CD4-positive, alpha-beta T cell treated with Interferon alpha-2 for 1 hour (primary cell): ENCODE measurements around the gene PDK2.
"Not testable (repeated sequence)": the region's sequence is repeated elsewhere in the genome, so short reads cannot be mapped to it uniquely, and the experiment has no call there.

Experiments used
- DNase-seq, 2 donors: peaks; one replicate each; pipeline ENCODE4 v3.0.0-alpha.2; 2020 to 2022

PDK2 gene

DNA sequence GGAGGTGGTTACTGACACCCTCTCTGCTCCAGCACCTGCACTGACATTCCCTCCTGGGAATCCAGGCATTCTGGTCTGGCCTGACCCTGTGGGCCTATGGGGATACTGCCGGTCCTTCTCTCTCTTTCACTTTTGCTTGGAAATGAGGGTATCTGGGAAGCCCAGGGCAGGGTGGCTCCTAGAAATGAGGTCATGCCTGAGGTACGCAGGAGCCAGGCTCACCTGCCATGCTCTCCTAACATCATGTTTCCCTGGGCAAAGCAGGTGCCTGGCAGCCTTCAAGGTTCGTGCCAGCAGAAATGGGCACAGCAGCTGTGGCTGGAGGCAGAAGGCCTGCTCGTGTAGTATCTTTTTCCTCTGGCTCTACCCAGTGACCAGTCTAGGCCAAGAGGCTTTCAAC lies 35.9 kb upstream of the PDK2 start:
- DNase-seq = no peak

DNA sequence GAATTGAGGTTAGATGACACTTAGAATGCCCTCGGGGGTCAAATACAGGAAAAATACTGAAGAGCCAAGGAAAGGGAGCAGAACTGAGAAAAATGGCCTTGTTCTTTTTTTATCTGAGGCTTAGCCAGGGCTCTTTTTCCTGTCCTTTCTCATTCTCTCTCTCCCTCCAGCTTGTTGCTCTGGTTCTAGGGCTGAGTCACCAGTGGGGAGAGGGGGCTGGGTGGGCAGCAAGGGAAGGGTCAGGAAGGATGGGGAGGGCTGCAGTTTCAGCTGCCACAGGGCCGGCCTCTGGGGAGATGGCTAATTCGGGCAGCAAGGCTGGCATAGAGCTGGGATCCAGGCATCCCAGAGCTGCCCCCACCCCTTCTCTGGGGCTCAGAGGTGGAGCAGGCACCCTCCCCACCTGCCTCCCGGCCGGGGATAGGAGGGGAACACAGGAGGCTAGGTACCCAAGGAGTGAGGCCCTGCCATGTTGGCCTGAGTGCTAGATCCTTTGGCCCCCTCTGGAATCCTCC lies 35.3 kb upstream of the PDK2 start:
- DNase-seq = no peak

DNA sequence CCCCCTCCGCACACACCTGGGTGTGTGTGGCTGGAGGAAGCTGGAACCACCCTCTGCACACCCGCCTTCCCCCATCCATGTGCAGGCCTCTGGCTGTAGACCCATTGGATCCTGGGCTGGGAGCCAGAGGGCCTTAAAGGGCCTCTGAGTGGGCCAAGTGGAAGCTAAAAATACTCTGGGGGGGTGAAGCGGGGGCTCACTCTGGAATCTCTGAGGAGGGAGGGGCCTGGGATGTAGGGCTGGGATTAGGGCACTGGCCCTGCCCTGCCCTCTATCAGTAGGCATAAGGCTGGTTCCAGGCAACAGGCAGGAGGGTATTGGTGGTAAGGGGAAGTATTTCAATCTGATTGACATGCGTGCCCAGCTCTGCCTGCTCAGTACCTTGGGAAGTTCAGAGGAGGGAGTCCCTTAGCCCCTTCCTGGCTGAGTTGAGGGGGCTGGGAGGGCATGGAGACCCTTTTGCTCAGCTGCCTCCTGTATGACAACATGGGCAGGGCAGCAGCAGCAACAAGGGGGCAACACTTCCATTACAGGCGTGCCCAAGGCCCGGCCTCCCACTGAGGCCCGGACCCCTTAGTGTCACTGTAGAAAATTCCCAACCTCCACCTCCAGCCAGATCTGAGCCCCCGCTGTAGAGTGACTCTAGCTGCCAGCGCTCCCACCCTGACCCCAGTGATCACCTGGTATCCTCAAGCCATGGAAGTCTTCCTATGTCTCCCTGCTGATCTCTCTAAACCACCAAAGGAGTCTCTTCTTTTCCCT lies 34.0 kb upstream of the PDK2 start:
- DNase-seq = no peak

DNA sequence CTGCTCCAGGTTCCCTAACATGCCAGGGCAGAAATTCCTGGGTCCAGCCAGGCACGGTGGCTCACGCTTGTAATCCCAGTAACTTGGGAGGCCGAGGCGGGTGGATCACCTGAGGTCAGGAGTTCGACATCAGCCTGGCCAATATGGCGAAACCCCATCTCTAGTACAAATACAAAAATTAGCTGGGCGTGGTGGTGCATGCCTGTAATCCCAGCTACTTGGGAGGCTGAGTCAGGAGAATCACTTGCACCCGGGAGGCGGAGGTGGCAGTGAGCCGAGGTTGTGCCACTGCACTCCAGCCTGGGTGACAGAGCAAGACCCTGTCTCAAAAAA lies 33.5 kb upstream of the PDK2 start:
- DNase-seq = not testable (repeated sequence)

DNA sequence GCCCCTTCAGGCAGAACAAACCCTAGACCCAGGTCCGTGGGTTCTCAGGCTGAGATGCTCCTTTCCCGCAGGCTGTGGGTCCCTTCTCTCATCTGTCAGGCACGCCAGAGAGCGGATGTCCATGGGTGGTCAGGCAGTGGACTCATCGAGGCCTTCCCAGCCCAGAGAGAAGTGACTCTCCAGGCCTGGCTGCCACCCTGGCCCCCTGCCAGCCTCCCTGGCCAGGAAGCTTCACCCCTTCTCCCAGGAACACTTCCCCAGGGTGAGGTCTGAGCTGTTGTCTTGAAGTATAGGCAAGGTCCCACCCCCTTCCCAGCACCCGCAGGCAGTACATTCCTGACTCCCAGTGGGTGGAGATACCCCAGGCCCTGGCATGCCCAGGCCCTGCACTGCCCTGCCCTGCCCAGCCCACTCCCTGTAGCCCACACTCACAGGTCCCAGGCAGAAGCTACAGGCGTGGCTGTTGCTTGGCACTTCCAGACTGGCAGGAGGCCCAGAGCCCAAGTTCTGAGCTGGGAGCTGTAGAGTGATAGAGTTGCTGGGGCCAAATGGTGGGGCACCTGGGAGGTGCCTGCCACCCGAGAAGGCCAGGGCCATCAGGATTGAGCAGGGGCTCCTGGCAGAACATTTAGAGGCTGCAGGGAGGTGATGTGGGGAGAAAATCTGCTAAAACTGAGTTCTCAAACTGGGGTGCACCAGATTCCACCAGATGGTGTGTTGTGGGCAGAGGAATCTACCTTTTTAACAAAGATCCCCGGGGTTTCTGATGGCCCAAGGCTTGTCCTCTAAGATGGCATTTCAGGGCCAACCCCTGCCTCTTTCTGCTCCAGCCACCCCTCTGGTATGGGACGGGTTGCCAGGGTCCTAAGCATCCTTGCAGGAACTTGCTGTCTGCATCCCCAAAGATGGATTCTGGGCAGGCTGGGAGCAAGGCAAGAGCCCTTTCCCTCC lies 32.6 kb upstream of the PDK2 start:
- no peak for DNase-seq

DNA sequence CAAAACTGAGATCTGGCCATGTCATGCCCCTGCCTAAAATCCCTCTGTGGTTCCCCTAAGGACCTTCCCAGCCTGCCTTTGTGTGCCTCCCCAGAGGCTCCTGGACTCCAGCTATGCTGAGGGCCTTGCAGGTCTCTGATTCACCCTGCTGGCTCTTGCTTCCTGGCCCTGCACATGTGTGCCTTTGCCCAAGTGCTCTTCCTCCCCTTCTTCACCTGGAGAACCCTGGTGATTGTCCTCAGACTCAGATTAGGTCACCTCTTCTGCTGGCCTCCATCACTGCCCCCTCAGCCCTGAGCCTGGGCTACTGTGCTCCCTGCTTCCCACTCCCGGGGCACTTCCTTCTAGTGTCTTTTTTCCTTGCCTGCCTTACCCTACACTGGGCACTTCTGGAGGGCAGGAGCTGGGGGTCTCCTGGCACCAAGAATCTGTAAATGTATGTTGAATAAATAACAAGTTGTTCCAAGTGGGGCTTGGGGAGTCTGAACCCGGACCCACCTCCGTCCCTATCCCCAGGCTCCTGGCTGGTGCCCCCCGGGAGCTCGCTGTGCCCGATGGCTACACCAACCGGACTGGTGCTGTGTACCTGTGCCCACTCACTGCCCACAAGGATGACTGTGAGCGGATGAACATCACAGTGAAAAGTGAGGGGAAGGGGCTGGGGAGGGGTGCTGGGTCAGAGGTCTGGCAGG lies 31.4 kb upstream of the PDK2 start:
- no peak for DNase-seq

DNA sequence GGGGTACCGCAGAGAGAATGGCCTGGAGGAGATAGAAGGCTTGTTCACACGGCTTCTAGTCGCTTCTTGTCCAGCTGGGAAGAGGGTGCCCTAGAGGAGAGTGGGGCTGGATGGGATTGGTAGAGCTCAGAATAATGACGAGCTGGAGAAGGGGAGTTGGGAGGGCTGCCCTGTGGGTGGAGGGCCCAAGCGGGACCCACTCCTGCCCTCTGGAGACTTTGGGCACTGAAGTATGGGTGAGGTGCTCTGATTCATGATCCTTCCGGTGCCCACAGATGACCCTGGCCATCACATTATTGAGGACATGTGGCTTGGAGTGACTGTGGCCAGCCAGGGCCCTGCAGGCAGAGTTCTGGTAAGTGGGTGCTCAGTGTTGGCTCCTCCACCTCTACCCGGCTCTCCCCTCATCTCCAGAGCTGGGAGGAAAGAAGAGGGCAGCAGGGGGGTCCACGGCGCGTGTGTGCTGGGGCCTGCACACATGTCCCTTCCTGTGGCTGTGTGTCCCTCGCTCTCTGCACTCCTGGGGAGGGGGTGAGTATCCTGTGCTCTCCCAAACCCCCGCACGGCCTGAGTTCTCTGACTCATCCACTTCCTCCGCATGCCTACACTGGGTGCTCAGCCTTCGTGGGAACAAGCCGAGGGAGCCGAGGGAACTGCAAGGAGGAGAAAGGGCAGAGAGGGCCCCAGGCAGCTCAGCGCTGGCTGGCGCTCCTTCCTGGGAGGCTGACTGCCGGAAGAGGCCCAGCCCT lies 30.7 kb upstream of the PDK2 start:
- DNase-seq = no peak

DNA sequence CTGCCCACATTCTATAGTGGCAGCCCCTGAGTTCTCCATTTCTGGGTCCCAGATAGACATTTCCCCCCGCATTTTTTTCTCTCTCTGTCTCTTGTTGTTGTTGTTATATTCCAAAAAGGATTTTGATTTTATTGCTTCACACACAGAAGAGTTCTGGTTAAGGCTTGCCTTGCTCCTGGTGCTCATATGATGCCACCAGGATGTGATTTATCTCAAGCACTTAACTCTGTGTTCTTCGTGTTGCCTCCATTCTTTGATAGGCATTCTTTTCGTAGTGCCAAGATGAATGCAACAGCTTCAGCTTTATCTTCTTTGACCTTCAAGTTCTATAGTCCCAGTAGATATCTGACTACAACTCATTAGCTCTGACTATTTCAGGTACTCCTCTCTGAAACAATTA lies 30.1 kb upstream of the PDK2 start:
- DNase-seq = no peak

DNA sequence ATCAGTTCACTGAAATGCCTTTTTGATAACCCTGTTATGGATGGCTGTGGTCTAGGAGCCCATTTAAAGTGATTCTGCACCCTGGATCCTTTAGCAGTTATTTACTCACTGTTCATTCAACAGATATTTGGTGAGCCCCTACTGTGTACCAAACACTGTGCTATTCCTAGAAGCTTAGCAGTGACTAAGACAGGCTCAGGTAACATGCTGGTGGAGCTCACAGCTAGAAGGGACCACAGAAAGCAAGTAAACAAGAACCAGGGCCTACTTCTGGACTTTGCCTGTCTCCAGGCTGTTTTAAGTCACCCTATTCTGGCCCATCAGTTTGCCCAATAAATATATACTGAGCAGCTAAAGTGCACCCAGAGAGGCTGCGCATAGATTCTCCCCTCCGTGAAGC lies 28.2 kb upstream of the PDK2 start:
- no peak for DNase-seq

DNA sequence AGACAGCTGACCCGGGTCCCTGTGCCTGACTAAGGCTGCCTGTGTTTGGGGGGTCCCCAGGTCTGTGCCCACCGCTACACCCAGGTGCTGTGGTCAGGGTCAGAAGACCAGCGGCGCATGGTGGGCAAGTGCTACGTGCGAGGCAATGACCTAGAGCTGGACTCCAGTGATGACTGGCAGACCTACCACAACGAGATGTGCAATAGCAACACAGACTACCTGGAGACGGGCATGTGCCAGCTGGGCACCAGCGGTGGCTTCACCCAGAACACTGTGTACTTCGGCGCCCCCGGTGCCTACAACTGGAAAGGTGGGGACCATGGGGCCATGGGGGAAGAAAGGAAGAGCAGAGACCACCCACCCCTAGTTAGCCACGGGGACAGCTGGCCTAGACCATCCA lies 27.2 kb upstream of the PDK2 start:
- no peak for DNase-seq

DNA sequence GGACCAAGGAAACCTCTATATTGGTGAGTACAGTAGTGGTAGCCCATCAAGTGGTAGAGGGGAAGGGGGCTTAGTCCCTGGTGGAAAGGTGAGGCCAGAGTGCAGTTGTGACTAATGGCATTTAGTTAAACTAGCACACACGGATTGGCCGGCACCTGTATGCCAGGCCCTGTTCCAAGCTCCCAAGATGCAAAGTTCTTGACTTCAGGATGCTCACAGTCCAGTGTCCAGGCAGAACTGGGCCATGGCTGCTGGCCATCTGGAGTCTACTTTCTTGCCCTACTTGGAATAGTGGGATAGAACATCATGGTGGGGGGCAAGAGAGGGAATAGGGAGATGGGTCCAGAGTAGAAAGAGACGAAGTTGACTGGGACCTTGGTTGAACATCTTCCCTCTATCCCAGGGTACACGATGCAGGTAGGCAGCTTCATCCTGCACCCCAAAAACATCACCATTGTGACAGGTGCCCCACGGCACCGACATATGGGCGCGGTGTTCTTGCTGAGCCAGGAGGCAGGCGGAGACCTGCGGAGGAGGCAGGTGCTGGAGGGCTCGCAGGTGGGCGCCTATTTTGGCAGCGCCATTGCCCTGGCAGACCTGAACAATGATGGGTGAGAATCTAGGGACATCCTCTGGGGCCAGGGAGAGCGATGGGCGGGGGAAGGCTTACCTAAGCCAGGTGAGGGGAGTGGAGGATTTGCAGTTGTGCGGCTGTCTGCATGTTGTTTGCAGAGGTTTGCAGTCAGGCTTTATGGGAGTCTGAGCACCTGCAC lies 24.1 kb upstream of the PDK2 start:
- no peak for DNase-seq

DNA sequence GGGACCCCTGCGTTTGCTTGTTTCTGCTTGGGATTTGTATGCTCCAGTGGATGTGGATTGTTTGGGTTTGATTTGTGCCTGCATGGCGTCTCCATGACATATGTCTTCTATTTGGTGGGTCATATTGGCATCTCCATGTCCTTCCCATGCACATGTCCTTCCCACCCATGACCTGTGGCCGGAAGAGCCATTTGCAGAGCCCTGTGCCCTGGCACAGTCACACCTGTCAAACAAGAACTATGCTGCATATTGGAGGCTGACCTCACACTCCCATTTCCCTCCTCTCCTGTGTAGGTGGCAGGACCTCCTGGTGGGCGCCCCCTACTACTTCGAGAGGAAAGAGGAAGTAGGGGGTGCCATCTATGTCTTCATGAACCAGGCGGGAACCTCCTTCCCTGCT lies 23.5 kb upstream of the PDK2 start:
- no peak for DNase-seq

DNA sequence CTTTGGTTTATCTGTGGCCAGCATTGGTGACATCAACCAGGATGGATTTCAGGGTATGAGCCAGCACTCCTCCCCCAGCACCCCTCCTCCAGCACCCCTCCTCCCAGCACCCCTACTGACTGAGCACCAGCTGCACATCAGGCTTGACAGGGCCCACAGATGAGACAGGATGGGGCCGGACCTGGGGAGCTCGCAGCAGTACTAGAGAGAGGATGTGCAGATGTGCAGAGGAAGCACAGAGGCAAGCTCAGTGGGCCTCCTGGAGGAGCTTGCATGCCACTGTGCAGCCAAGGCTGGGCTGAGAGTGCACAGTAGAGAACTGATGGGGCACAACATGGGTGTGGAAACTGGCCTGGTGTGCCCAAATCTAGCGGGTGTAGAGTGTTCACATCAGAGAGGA lies 23.0 kb upstream of the PDK2 start:
- DNase-seq = no peak

DNA sequence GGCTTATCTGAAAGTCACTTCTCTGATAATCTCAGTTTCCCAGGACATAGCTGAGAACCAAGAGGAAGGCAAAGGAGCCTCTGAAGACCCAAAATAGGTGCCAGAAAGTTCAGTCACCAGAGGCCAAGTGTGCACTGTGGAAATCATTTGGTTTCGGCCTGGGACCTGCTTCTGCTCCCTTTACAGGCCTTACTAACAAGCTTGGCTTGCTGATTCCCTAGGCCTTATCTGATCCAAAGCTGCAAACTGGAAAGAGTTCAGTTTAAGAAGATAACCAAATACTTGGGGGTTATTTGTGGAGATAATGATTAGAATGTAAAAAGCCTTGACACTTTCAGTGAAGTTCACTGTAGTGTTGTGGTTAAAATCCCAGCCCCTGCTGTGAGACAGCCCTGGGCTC lies 22.2 kb upstream of the PDK2 start:
- no peak for DNase-seq

DNA sequence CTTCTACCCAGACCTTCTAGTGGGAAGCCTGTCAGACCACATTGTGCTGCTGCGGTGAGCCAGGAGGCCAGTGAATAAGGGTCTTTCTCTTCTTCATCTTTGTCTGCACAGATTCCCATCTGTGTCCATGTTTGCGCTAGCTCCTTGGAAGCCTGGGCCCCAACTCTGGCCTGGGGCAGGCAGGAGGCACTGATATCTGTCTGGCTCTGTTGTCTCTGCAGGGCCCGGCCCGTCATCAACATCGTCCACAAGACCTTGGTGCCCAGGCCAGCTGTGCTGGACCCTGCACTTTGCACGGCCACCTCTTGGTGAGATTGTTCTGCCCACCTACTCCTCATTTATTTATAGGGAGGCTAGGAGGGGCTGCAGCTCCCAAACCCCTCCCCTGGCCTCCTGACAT lies 20.9 kb upstream of the PDK2 start:
- no peak for DNase-seq

DNA sequence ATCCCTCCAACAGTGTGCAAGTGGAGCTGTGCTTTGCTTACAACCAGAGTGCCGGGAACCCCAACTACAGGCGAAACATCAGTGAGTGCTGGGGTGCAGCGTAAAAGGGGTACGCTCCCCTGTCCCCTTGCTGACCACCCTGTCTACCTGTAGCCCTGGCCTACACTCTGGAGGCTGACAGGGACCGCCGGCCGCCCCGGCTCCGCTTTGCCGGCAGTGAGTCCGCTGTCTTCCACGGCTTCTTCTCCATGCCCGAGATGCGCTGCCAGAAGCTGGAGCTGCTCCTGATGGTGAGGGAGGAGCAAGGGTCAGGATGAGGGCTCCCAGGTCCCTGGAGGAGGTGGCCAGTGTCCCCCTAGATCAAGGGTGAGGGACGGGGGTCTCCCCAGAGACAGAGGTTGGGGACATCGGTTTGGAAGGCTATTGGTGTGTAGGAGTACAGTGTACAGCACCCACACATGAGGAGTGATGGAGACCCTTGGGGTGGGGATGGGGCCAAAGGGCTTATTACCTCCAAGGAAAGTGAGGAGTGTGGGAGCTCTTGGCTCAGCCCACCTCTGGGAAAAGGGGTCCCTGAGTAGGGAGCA lies 19.6 kb upstream of the PDK2 start:
- no peak for DNase-seq

DNA sequence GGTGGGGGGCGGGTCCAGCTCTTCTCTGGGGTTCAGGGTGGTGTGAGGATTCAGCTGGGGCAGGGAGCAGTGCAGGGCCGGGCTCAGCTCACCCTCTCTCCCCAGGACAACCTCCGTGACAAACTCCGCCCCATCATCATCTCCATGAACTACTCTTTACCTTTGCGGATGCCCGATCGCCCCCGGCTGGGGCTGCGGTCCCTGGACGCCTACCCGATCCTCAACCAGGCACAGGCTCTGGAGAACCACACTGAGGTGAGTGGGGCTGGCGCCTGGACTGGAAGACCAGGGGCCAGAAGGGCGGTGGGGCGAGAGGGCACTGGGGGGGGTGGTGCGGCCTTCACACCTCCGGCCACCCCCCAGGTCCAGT lies 18.9 kb upstream of the PDK2 start:
- no peak for DNase-seq

DNA sequence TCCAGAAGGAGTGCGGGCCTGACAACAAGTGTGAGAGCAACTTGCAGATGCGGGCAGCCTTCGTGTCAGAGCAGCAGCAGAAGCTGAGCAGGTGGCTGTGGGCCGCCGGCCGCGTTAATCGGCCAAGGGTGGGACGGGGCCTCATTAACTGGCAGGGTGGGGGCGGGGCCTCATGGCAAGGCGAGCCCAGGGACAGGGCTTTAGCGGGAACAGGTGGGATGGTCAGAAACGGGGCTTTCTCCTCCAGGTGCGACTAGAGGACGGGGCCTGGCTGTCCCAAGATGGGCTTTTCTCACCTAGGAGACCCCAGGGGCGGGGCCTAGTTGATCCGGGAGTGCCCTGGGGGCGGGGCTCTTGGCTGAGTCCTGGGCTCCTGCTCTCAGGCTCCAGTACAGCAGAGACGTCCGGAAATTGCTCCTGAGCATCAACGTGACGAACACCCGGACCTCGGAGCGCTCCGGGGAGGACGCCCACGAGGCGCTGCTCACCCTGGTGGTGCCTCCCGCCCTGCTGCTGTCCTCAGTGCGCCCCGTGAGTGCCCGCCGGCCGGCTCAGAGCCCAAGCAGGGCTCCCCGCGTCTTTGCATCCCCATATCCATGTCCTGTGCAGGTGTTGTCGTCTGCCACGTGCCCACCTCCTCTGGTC lies 18.4 kb upstream of the PDK2 start:
- DNase-seq = no peak

DNA sequence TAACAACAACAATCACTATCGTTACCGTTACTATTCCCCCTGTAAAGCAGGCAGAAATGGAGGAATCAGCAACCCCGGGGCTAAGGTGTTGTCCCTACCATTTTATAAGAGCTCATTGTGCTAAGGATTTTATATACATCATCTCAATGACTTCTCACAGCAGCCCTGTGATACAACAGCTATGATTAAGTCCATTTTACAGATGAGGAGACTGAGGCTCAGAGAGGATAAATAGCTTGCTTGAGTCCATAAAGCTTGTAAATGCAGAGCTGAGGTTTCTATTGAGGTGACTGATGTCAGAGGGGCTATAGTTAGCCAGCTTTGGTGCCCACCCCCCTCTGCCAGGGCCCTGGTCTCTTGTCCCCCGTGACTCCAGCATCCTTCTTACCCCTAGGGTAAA lies 16.7 kb upstream of the PDK2 start:
- DNase-seq = no peak

DNA sequence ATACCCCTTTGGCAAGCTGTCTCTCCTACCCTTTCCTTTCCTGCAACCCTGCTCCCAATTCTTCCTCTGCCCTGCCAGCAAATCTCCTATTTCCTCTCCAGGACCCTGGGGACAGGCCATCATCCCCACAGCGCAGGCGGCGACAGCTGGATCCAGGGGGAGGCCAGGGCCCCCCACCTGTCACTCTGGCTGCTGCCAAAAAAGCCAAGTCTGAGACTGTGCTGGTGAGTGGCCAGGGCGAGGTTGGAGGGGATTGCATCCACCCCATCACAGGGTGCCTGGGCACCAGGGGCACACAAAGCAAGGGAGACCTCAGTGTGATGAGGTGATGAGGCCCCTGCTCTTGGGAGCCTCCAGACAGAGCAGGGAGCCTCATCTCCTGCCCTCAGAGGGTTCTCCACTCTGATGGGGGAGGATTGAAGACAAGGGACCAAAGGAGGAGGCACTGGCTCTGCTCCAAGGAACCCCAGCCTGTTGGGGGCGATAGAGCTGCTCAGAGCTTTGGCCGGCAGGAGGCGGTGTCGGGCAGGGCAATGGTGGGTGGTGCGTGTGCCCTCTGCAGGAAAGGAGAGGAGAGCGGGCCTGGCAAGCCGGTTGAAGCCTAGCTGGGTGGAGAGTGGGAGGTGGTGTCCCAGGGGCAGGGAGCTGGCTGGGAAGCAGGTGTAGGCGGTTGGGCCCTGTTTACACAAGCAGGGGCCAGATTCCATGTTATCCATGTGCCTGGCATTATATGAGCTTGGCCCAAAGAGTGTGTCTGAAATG lies 15.6 kb upstream of the PDK2 start:
- DNase-seq = peak in 1 of 2 donors; percentile 19
